CD14-positive monocyte (primary cell): ENCODE results near the gene RAC2. TPM values are rescaled to one million over a fixed set of nuclear protein-coding genes. Genes with fewer than 3 reads are reported as not detected.

Experiments
- DNase-seq, 3 donors: peaks; one replicate each; pipeline ENCODE4 v3.0.0-alpha.2; 2011 to 2022
- H2AFZ ChIP-seq: 2 replicates; pipeline ENCODE4 v1.6.0; 2012; ENCODE audit warnings: mild to moderate bottlenecking, low read depth, low read length, inconsistent platforms; ENCODE audit not compliant: insufficient read depth, poor library complexity, severe bottlenecking
- H3K27ac ChIP-seq, 2 donors: 1 replicate in 1 of 2; 2 replicates in 1 of 2; pipeline ENCODE4 v1.5.1; 2012 to 2013; ENCODE audit warnings: low read length in 2 of 2, control low read depth in 1 of 2, inconsistent platforms in 1 of 2, low read depth in 1 of 2, mild to moderate bottlenecking in 1 of 2
- H3K27me3 ChIP-seq, 2 donors: one replicate each; pipeline versions ENCODE4 v1.6.0 to v1.6.1; 2011 to 2013; ENCODE audit warnings: low read length in 2 of 2; ENCODE audit not compliant: control insufficient read depth in 2 of 2, insufficient read depth in 2 of 2
- H3K36me3 ChIP-seq, 2 donors: replicated peaks in 1 of 2; 1 replicate in 1 of 2; 2 replicates in 1 of 2; pipeline versions ENCODE4 v1.5.1 to v1.6.1; 2012 to 2013; ENCODE audit warnings: low read length in 2 of 2, control low read depth in 1 of 2, inconsistent platforms in 1 of 2, mild to moderate bottlenecking in 1 of 2; ENCODE audit not compliant: insufficient read depth in 2 of 2, control insufficient read depth in 1 of 2
- H3K4me1 ChIP-seq, 2 donors: 1 replicate in 1 of 2; 2 replicates in 1 of 2; pipeline versions ENCODE4 v1.5.1 to v1.6.1; 2012 to 2013; ENCODE audit warnings: low read length in 2 of 2, control low read depth in 1 of 2, inconsistent platforms in 1 of 2, mild to moderate bottlenecking in 1 of 2, moderate library complexity in 1 of 2; ENCODE audit not compliant: insufficient read depth in 2 of 2, control insufficient read depth in 1 of 2
- H3K4me2 ChIP-seq: replicated peaks from 2 replicates; pipeline ENCODE3; 2012; ENCODE audit warnings: low read length, moderate library complexity, mild to moderate bottlenecking; ENCODE audit not compliant: poor library complexity, severe bottlenecking; ENCODE audit errors: extremely low read depth
- H3K4me3 ChIP-seq, 3 experiments: fragments of 200-600 bp in 1 of 3; sonication (generic) in 1 of 3; replicated peaks in 1 of 3; 1 replicate in 2 of 3; 2 replicates in 1 of 3; pipeline ENCODE4 v1.5.1; 2011 to 2013; ENCODE audit warnings: low read length in 3 of 3, mild to moderate bottlenecking in 3 of 3, control low read depth in 2 of 3, low read depth in 2 of 3, inconsistent platforms in 1 of 3, moderate library complexity in 1 of 3
- H3K79me2 ChIP-seq: 2 replicates; pipeline ENCODE4 v1.6.0; 2012; ENCODE audit warnings: mild to moderate bottlenecking, control low read depth, inconsistent platforms, low read length, moderate library complexity; ENCODE audit not compliant: insufficient read depth
- H3K9ac ChIP-seq: 2 replicates; pipeline ENCODE4 v1.6.0; 2017; ENCODE audit warnings: low read length, mild to moderate bottlenecking; ENCODE audit not compliant: insufficient read depth, poor library complexity, severe bottlenecking
- H3K9me3 ChIP-seq, 2 donors: replicated peaks in 1 of 2; 1 replicate in 1 of 2; 2 replicates in 1 of 2; pipeline versions ENCODE4 v1.5.1 to v1.6.1; 2012 to 2013; ENCODE audit warnings: low read length in 2 of 2, control low read depth in 1 of 2; ENCODE audit not compliant: control insufficient read depth in 1 of 2, insufficient read depth in 1 of 2
- H4K20me1 ChIP-seq: 2 replicates; pipeline ENCODE4 v1.6.0; 2012; ENCODE audit warnings: mild to moderate bottlenecking, low read length, control low read depth, moderate library complexity; ENCODE audit not compliant: insufficient read depth
- H3K27ac Mint-ChIP-seq, 7 donors: one replicate each; pipeline ENCODE4 v1.8.0; 2020; ENCODE audit warnings: mild to moderate bottlenecking in 7 of 7, mixed read lengths in 7 of 7, moderate library complexity in 6 of 7, inconsistent platforms in 2 of 7
- H3K27me3 Mint-ChIP-seq, 3 donors: one replicate each; pipeline ENCODE4 v1.8.0; 2021 to 2022; ENCODE audit warnings: low read depth in 3 of 3, mild to moderate bottlenecking in 3 of 3, mixed read lengths in 3 of 3, moderate library complexity in 3 of 3, inconsistent platforms in 1 of 3
- H3K36me3 Mint-ChIP-seq, 2 donors: one replicate each; pipeline ENCODE4 v1.8.0; 2020; ENCODE audit warnings: mixed read lengths in 2 of 2, inconsistent platforms in 1 of 2, mild to moderate bottlenecking in 1 of 2
- H3K4me1 Mint-ChIP-seq: one replicate; pipeline ENCODE4 v1.8.0; 2020; ENCODE audit warnings: mild to moderate bottlenecking, mixed read lengths
- H3K4me3 Mint-ChIP-seq, 2 donors: one replicate each; pipeline ENCODE4 v1.8.0; 2020; ENCODE audit warnings: mild to moderate bottlenecking in 2 of 2, mixed read lengths in 2 of 2, moderate library complexity in 1 of 2
- H3K9me3 Mint-ChIP-seq, 7 donors: one replicate each; pipeline ENCODE4 v1.8.0; 2020 to 2022; ENCODE audit warnings: mixed read lengths in 7 of 7, mild to moderate bottlenecking in 6 of 7, moderate library complexity in 6 of 7, inconsistent platforms in 2 of 7
- WGBS: methylation state at CpG from one replicate; pipeline ENCODE4 v1.1.5; 2013; ENCODE audit warnings: missing lambda C conversion rate; ENCODE audit not compliant: insufficient coverage; 5-methylcytosine and 5-hydroxymethylcytosine counted together
- intact Hi-C, 2 donors: fragments of 100-400 bp; cut with micrococcal nuclease; formaldehyde crosslinking; loops; one replicate each; pipeline versions ENCODE4 v1.15.0 to v1.15.1; 2023
- polyA plus RNA-seq, 3 donors: library from polyadenylated mRNA; depleted of rRNA in 1 of 3; unstranded in 2 of 3; stranded (reverse) in 1 of 3; fragments of 300-500 nt in 2 of 3; fragments of >200 nt in 1 of 3; fragmentation: Illumina TruSeq in 2 of 3; gene quantifications; 1 replicate in 2 of 3; 2 replicates in 1 of 3; pipeline ENCODE4 v1.2.3, GENCODE V29; 2012 to 2021
- TF ChIP-seq, protein P1 (sequence below): fragments of 200-600 bp; IDR thresholded peaks from one replicate; pipeline ENCODE4 v1.8.0; 2022; ENCODE audit warnings: antibody characterized with exemption, mild to moderate bottlenecking

Gene RAC2
- polyA plus RNA-seq, 3 donors: 360 to 529 (median 526) TPM

DNA sequence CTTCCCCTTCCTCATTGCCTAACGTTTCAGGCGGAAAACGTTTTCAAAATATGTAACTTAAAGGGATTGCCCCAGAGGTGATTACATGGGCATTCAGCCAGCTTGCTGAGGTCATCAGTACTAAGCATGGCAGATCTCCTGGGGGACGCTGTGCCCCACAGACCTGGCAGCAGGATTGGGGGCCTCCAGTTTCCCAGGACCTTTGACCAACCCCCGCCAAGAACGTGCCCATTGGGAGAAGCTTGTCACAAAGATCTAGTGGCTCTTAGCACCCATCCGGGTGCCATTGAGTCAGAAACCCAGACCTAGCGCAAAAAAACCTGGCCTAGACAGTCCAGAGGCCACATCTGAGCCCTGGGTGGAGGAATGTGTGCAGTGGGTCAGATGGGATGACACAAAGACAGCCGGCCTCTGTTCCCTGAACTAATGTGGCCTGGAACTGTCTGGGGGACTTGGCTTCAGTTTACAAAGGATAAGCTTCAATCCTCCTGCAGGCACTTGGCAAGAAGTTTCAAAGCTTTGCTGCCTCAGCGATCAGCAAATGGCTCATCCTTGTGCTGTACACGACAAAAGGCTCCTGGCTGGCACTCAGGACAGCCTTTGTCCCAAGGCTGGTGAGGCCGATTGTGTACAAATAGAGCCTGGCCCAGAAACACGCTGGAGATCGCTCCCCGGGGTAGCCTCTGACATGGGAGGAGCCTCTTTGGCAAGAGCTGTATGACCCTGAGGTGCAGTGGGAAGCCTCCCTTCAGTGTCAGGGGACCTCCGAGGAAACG is 65.5 kb downstream of the RAC2 start:
- Mint-ChIP-seq H3K4me1 (peaks cover 43% of the 10 kb centered on the region), H3K4me3 (peak overlapping the region in 1 of 2 donors; percentile 90), H3K27ac (peak overlapping the region; percentile 2 to 94 (median 89)), H3K27me3 (peaks cover 0 to 10% (median 8%) of the 10 kb centered on the region in 3 donors), H3K36me3 (peaks cover 0 to 4% of the 10 kb centered on the region in 2 donors), H3K9me3 (peaks cover 0 to 5% (median 0%) of the 10 kb centered on the region in 7 donors)
- H3K27ac ChIP-seq: peak overlapping the region in 1 of 2 donors; percentile 0
- no peaks in the 10 kb centered on the region for H4K20me1 ChIP-seq
- peak overlapping the region; percentile 41 for H3K4me2 ChIP-seq
- TF ChIP-seq, protein P1, sequence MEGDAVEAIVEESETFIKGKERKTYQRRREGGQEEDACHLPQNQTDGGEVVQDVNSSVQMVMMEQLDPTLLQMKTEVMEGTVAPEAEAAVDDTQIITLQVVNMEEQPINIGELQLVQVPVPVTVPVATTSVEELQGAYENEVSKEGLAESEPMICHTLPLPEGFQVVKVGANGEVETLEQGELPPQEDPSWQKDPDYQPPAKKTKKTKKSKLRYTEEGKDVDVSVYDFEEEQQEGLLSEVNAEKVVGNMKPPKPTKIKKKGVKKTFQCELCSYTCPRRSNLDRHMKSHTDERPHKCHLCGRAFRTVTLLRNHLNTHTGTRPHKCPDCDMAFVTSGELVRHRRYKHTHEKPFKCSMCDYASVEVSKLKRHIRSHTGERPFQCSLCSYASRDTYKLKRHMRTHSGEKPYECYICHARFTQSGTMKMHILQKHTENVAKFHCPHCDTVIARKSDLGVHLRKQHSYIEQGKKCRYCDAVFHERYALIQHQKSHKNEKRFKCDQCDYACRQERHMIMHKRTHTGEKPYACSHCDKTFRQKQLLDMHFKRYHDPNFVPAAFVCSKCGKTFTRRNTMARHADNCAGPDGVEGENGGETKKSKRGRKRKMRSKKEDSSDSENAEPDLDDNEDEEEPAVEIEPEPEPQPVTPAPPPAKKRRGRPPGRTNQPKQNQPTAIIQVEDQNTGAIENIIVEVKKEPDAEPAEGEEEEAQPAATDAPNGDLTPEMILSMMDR: no peak
- no peak overlapping the region for H3K9ac ChIP-seq
- intact Hi-C loops: no loop called here
- peaks cover 38 to 40% of the 10 kb centered on the region in 2 donors for H3K4me1 ChIP-seq
- WGBS: 68% methylated on average over 16 of the region's 17 CpGs
- no peaks in the 10 kb centered on the region for H3K27me3 ChIP-seq
- no peaks in the 10 kb centered on the region for H3K9me3 ChIP-seq
- H2AFZ ChIP-seq: no peak overlapping the region
- H3K79me2 ChIP-seq: no peaks in the 10 kb centered on the region
- DNase-seq: peak; percentile 54 to 82 (median 82)
- no peaks in the 10 kb centered on the region for H3K36me3 ChIP-seq
- H3K4me3 ChIP-seq: peak overlapping the region in 1 of 3 experiments; percentile 56

DNA sequence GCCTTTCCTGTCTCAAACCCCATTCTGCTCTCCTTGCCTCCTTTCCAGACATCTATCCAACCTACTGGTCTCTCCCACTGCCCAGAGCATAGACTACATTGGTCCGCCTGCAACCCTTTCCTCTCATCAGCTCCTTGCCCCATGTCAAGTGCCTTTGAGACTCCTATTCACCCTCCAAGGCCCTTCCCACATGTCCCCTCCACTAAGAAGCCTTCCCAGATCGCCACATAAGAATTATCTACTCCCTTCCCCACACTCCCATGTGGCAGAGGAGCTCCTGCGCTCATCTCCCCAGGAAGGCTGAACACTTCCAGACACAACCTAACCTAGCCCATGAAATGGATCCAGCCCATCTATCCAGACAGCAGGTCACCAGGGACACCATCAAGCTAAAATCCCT is 66.3 kb downstream of the RAC2 start:
- TF ChIP-seq, protein P1: no peak
- peak overlapping the region; percentile 35 to 90 for H3K4me3 Mint-ChIP-seq
- peaks cover 2 to 10% (median 6%) of the 10 kb centered on the region in 3 donors for H3K27me3 Mint-ChIP-seq
- DNase-seq: no peak
- intact Hi-C loops: no loop called here
- Histone ChIP-seq H3K79me2 (no peaks in the 10 kb centered on the region), H4K20me1 (no peaks in the 10 kb centered on the region), H3K27me3 (no peaks in the 10 kb centered on the region), H3K4me2 (peak overlapping the region; percentile 58), H3K9ac (no peak overlapping the region), H3K9me3 (no peaks in the 10 kb centered on the region), H2AFZ (no peak overlapping the region), H3K4me3 (peak overlapping the region in 1 of 3 experiments; percentile 56), H3K27ac (peak overlapping the region in 1 of 2 donors; percentile 0), H3K36me3 (no peaks in the 10 kb centered on the region), H3K4me1 (peaks cover 38 to 40% of the 10 kb centered on the region in 2 donors)
- peaks cover 0 to 4% of the 10 kb centered on the region in 2 donors for H3K36me3 Mint-ChIP-seq
- 100% methylated on average over 3 of the region's 3 CpGs for WGBS
- peaks cover 0 to 5% (median 0%) of the 10 kb centered on the region in 7 donors for H3K9me3 Mint-ChIP-seq
- peak overlapping the region in 6 of 7 donors; percentile 65 to 94 (median 90) for H3K27ac Mint-ChIP-seq
- peaks cover 43% of the 10 kb centered on the region for H3K4me1 Mint-ChIP-seq
